GM19468 (cell line): ENCODE results near the gene IGF2BP2.
"Not testable (repeated sequence)": the region's sequence is repeated elsewhere in the genome, so short reads cannot be mapped to it uniquely, and the experiment has no call there.

Source experiments
- ATAC-seq: cut with Tn5 transposase; IDR thresholded peaks from one replicate; pipeline ENCODE4 v1.9.1; 2021; ENCODE audit warnings: mild to moderate bottlenecking, moderate library complexity, moderate number of reproducible peaks; ENCODE audit not compliant: unreplicated experiment; ENCODE audit errors: extremely low read depth

The IGF2BP2 gene

DNA sequence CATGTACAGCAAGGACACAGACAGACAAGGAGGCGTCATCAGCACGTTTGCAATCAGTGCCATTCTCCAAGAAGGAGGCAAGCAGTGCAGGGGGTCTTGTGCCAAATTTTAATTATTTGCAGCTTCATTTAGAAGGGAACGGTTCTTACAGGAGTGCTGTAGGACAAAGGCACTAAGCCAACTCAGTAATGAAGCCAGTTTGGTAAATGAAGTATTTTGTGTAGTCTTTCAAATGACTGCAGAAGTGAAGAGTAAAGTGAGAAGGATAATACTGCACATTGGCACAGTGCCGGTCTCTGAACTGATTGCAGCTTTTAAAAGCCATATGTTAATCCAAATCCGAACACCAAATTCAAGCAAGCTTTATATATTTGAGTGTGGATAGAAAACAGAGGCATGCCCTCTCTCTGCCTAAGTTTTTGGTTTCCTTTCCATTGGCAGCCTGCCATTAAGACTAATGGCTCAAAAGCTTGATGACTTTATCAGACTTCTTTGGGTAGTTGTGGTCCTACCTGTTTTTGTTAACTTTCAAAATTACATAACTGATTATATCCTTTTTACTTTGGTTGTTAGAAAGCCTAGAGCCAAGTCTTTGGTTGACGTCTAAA is 137.5 kb downstream of the IGF2BP2 start:
- ATAC-seq = no peak

GRCh38 chr3:185685231-185686035 is 139.4 kb downstream of the IGF2BP2 start:
- ATAC-seq = no peak

DNA sequence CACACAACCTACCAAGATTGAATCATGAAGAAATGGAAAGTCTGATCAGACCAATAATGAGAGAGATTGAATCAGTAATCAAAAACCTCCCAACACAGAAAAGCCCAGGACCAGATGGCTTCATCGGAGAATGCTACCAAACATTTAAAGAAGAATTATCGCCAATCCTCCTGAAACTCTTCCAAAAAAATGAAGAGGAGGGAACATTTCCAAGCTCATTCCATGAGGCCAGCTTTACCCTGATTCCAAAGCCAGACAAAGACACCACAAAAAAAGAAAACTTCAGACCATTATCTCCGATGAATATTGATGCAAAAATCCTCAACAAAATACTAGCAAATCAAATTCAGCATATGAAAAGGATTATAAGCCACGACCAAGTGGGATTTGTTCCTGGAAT is 144.6 kb downstream of the IGF2BP2 start:
- no peak for ATAC-seq

DNA sequence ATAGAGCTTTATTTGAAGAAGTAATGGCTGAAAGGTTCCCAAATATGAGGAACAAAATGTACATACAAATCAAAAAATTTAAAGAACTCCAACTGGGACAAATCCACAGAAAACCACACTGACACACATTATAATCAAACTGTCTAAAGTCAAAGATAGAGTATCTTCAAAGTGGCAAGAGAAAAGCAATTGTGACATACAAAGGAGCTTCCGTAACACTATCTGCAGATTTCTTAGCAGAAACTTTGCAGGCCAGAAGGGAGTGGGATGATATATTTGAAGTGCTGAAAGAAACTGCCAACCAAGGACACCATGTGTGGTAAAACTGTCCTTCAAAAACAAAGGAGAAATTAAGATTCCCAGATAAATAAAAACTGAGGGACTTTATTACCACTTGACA is 146.8 kb downstream of the IGF2BP2 start:
- ATAC-seq = no peak

GRCh38 chr3:185677146-185677829 is 147.6 kb downstream of the IGF2BP2 start:
- ATAC-seq = peak; percentile 58

DNA sequence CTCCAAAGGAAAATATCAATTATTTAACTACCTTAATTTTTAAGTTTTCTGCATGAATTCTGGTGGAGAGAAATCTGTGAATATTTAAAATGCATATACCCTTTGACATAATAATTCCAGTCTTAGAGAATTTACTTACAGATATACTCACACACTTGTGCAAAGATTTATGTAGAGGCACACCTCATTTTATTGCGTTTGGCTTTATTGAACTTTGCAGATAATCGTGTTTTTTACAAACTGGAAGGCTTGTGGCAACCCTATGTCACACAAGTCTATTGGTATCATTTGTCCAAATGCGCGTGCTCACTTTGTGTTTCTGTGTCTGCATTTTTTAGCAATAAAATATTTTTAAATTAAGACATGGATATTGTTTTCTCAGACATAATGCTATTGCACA is 157.3 kb downstream of the IGF2BP2 start:
- no peak for ATAC-seq

DNA sequence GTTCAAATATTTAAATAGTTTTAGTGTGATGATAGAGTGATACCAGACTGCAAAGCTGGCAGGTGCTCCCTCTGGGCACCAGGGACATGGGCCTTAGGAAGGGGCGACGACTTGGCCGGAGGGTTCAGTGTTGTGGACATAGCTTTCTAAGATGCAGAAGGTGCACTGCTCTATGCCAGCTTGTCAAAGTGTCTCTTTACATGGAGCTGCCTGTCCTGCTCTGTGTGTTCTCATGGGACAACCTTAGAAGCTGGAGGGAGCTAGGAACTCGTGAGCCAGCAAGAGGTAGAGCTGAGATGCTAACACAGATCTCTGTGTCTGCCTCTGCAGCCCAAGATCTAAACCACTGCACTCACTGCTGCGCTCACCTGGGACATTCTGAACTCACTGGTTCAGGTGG is 160.9 kb downstream of the IGF2BP2 start:
- no peak for ATAC-seq

DNA sequence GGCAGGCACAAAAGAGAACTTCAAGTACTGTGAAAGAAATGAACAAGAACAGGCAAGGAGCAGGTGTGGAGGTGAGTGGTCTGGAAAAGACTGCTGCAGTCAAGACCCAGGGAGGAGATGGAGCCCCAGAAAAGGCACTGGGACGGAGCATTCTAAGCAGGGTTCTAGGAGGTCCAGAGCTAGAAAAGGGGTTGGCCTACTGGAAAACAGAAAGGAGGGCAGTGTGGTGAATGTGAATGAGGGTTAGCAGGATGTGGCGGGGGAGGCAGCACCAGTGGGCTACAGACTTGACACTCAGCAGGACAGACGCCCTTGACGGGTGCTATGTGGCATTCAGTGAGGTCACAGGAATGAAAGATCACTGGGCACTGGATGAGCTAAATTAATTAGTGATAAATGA is 163.1 kb downstream of the IGF2BP2 start:
- no peak for ATAC-seq

- ATAC-seq = not testable (repeated sequence)
Observed at GRCh38 chr3:185661296-185661695, 163.5 kb downstream of the IGF2BP2 start.

GRCh38 chr3:185659942-185660921 is 164.6 kb downstream of the IGF2BP2 start:
- no peak for ATAC-seq

- ATAC-seq = no peak
Observed at GRCh38 chr3:185658943-185659342, 165.9 kb downstream of the IGF2BP2 start.

DNA sequence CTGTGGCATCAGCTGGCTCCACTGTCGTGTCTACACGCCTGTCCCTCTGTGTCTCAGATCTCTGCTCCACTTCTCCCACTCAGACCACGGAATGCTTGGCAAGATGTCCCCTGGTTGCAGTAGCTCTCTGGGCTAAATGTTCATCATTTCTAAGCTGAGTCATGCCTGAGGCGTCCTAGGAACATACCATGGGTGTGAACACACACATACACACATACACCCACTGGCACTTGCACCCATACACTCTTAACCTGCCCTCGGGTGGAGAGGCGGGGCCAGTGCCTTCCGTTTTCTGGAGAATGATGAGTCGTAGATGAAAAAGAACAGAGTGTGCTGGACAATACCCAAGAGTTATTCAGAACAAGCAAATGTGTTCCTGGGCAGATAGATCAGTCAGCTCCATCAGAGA is 166.3 kb downstream of the IGF2BP2 start:
- ATAC-seq = no peak

DNA sequence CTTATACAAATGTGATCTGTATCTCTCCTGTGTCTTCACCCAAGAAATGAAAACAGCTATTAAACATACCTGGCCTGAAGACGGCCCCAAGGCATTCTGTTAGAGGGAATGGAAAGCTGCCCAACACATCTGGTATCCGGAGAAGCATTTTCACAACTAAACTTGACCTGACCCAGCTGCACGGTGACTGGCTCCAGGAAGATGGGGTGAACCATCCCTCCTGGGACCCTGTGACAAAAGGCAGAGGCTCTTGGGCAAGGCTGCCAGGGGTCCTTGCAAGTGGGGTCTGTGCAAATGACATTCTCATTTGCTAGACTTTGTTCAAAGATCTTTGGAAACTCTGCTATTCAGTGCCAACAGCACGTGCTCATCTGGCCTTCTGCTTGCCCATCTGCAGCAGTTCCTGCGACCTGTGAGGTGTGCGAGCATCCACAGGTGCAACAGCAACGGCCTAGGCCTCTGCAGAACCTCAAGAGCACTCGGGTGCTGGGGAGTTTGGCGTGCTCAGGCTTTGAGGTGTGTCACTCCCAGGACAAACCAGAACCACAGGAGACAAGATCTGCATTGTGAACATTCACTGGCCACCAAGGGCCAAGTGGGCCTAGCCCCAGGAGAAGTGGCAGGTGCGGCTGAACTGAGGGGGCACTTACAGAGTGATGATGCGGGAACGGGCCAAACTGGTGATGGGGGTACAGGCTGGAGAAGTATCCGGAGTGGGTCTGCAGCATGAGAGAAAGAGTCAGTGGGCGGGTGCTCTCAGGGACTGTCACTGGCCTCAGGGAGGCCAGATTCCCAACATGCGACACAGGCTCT is 166.9 kb downstream of the IGF2BP2 start:
- no peak for ATAC-seq

DNA sequence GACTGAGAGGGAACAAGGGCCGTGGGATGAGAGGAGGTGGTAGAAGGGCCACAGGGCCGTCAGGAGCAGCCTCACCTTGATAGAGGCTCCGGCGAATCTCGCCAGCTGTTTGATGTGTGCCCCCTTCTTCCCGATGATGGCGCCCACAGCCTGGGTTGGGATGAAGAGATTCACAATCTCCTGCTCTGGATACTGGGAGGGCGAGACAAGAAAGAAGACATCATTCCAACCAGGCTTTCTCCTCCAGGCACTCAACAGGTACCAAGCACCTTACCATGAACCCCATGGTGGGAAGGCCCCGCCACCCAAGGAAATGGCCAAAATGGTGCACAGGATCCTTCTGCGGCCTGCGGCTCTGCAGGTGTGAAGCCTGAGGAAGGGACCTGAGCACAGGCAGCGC is 167.6 kb downstream of the IGF2BP2 start:
- no peak for ATAC-seq

- no peak for ATAC-seq
Observed at GRCh38 chr3:185656321-185656840, 168.5 kb downstream of the IGF2BP2 start.

- ATAC-seq = no peak
Observed at GRCh38 chr3:185655426-185656320, 169.2 kb downstream of the IGF2BP2 start.

DNA sequence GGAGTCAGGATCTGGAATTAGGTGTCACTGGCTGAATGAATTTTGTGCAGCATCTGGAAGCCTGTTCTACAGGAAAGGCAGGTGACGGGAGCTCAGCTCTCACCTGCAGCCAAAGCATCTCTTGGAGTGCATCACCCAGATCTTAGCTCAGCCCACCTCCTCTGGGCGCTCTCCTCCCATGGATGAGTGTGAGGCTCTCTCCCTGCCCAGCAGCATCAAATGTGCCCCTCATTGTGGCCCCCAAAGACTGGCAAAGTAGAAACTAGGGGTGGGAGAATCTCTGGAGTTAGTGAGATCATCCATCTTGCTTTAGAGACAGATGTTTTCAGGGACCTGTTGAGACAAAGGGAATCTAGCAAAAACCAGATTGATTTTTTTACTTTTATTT is 170.1 kb downstream of the IGF2BP2 start:
- ATAC-seq = no peak
